GM12878 (cell line): ENCODE results near the gene EHHADH.
"Not testable (repeated sequence)": the region's sequence is repeated elsewhere in the genome, so short reads cannot be mapped to it uniquely, and the experiment has no call there.

Source experiments
- CBX3 ChIP-seq: fragments of 200-600 bp; sonication (generic); IDR thresholded peaks from 2 replicates; pipeline ENCODE4 v1.6.1; 2016; ENCODE audit warnings: low read depth, borderline replicate concordance
- CHD1 ChIP-seq: IDR thresholded peaks from 2 replicates; pipeline ENCODE4 v1.6.1; 2012; ENCODE audit warnings: low read depth, low read length, improper control_type of control experiment
- CHD4 ChIP-seq: fragments of 200-600 bp; sonication (generic); IDR thresholded peaks from 2 replicates; pipeline ENCODE4 v1.6.1; 2016; ENCODE audit warnings: mild to moderate bottlenecking
- EZH2 ChIP-seq: IDR thresholded peaks from 2 replicates; pipeline ENCODE4 v1.6.1; 2012; ENCODE audit warnings: low read depth, mild to moderate bottlenecking, control low read depth, inconsistent platforms, low read length, borderline replicate concordance; ENCODE audit not compliant: control insufficient read depth
- NFYB ChIP-seq: IDR thresholded peaks from 2 replicates; pipeline ENCODE4 v1.6.1; 2011; ENCODE audit warnings: low read depth, mild to moderate bottlenecking, low read length, improper control_type of control experiment, moderate library complexity; ENCODE audit not compliant: insufficient read depth
- POLR2AphosphoS5 ChIP-seq: IDR thresholded peaks from 2 replicates; pipeline ENCODE4 v1.6.1; 2011; ENCODE audit warnings: mild to moderate bottlenecking, low read length, inconsistent platforms
- SP1 ChIP-seq: IDR thresholded peaks from one replicate; pipeline ENCODE4 v1.6.1; 2011; ENCODE audit warnings: low read depth, low read length
- ZNF274 ChIP-seq: IDR thresholded peaks from one replicate; pipeline ENCODE4 v1.8.0; 2011; ENCODE audit not compliant: insufficient read length, insufficient read depth
- TF ChIP-seq, protein P1 (sequence below), 3 experiments: IDR thresholded peaks in 2 of 3; conservative IDR thresholded peaks in 1 of 3; 2 replicates each; pipeline ENCODE4 v1.5.1; 2011; ENCODE audit warnings: low read depth in 3 of 3, low read length in 3 of 3, mild to moderate bottlenecking in 3 of 3, control low read depth in 2 of 3, moderate library complexity in 2 of 3, inconsistent platforms in 1 of 3, mixed read lengths in 1 of 3; ENCODE audit not compliant: control insufficient read depth in 2 of 3, insufficient read depth in 1 of 3; ENCODE audit errors: extremely low read depth in 1 of 3

DNA sequence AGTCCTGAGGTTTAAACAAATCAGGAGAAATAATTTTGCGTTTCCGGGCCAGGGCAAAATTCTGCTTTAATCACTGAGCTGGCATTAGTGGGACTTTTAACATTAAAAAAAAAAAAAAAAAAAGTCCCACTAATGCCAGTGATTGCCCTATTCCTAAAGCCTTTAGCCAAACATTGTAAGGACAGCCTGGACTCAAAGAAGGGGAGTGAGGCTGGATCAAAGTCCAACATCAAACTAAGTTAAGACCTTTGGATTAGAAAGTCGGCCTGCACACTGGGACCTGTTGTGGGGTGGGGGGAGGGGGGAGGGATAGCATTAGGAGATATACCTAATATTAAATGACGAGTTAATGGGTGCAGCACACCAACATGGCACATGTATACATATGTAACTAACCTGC lies 716 bp downstream of the EHHADH start:
- not testable (repeated sequence) for TF ChIP-seq SP1, CHD4, CBX3, POLR2AphosphoS5, NFYB, CHD1, EZH2, ZNF274
- TF ChIP-seq, protein P1, sequence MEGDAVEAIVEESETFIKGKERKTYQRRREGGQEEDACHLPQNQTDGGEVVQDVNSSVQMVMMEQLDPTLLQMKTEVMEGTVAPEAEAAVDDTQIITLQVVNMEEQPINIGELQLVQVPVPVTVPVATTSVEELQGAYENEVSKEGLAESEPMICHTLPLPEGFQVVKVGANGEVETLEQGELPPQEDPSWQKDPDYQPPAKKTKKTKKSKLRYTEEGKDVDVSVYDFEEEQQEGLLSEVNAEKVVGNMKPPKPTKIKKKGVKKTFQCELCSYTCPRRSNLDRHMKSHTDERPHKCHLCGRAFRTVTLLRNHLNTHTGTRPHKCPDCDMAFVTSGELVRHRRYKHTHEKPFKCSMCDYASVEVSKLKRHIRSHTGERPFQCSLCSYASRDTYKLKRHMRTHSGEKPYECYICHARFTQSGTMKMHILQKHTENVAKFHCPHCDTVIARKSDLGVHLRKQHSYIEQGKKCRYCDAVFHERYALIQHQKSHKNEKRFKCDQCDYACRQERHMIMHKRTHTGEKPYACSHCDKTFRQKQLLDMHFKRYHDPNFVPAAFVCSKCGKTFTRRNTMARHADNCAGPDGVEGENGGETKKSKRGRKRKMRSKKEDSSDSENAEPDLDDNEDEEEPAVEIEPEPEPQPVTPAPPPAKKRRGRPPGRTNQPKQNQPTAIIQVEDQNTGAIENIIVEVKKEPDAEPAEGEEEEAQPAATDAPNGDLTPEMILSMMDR (IDR thresholded peaks at IDR 0.05 in 2 of 3, conservative IDR thresholded peaks at IDR 0.05 in 1 of 3; ENCODE audit: control insufficient read depth in 2 of 3, extremely low read depth in 1 of 3, insufficient read depth in 1 of 3, low read depth in 3 of 3, low read length in 3 of 3): not testable (repeated sequence)
